LNCaP clone FGC (cell line): Measurements from ENCODE around the gene RAC3.

ENCODE experiments used
- DNase-seq: peaks from one replicate; pipeline ENCODE4 v3.0.0-alpha.2; 2011; ENCODE audit warnings: low read depth
- H3K4me3 ChIP-seq: 2 replicates; pipeline ENCODE4 v1.5.1; 2011; ENCODE audit warnings: mild to moderate bottlenecking, low read depth, low read length, control low read depth
- TF ChIP-seq, protein P1 (sequence below): IDR thresholded peaks from 2 replicates; pipeline ENCODE4 v1.5.1; 2012; ENCODE audit warnings: mild to moderate bottlenecking; ENCODE audit not compliant: control insufficient read depth, insufficient read depth; ENCODE audit errors: extremely low read depth

Gene RAC3

DNA sequence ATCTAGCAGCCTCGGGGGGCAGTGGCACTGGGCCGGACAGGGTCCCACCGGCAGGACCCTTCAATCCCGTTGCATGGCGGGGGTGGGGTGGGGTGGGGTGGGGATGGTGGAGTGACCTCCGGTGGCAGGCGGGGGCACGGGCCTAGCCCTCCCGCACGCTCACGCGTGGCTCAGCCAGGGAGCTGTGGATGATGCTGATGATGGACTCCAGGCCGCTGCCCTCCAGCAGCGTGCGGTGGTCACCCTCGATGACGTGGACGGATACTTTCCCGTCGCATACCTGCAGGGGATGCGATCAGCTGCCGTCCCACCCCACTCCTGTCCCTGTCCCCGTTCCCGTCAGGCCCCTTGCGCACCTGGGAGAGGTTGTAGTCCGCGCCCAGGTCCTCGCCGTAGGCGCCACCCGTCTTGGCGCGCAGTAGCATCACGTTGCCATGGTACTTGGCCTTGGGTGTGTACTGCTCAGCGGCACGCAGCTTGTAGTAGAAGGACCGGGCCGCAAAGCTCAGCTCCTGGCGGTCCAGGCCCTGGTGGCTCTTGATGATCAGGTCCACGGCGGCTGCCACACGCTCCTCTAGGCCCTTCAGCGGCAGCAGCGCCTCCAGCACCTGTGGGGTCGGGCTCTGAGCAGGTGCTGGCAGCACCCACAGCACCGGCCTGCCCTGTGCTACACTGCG lies 47.7 kb downstream of the RAC3 start:
- TF ChIP-seq, protein P1, sequence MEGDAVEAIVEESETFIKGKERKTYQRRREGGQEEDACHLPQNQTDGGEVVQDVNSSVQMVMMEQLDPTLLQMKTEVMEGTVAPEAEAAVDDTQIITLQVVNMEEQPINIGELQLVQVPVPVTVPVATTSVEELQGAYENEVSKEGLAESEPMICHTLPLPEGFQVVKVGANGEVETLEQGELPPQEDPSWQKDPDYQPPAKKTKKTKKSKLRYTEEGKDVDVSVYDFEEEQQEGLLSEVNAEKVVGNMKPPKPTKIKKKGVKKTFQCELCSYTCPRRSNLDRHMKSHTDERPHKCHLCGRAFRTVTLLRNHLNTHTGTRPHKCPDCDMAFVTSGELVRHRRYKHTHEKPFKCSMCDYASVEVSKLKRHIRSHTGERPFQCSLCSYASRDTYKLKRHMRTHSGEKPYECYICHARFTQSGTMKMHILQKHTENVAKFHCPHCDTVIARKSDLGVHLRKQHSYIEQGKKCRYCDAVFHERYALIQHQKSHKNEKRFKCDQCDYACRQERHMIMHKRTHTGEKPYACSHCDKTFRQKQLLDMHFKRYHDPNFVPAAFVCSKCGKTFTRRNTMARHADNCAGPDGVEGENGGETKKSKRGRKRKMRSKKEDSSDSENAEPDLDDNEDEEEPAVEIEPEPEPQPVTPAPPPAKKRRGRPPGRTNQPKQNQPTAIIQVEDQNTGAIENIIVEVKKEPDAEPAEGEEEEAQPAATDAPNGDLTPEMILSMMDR: no peak
- DNase-seq: no peak
- H3K4me3 ChIP-seq: no peak overlapping the region

DNA sequence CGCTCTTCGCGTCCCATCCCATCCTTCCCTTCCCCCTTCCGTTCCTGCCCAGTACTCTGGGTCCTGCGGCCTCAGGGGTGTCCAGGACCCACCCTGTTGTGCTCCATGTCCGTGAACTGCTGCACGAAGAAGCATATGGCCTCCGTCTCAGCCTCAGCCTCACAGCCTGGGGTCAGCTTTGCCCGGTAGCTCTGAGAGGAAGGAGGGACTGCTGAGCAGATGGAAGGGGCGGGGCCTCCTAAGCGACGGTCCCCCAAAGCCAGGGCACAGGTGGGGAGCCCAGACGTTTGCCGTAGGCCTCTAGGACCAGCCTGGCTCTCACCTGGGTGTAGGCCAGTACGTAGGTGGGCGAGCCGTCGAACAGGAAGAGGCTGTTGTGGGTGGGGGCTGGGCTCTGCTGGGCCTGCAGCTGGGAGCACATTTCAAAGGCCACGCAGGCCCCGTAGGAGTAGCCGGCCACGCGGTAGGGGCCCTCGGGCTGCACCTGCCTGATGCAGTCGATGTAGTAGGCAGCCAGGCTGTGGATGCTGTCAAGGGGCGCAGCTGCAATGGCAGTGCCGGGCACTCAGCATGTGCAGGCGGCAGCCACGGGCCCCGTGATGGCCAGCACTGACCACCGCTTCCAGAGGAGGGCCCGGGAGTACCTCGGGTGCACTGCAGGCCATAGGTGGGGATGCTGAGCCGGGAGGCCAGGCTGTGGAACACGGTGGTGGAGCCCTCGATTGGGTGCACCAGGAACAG lies 48.7 kb downstream of the RAC3 start:
- DNase-seq: no peak
- no peak overlapping the region for H3K4me3 ChIP-seq
- TF ChIP-seq, protein P1: no peak

DNA sequence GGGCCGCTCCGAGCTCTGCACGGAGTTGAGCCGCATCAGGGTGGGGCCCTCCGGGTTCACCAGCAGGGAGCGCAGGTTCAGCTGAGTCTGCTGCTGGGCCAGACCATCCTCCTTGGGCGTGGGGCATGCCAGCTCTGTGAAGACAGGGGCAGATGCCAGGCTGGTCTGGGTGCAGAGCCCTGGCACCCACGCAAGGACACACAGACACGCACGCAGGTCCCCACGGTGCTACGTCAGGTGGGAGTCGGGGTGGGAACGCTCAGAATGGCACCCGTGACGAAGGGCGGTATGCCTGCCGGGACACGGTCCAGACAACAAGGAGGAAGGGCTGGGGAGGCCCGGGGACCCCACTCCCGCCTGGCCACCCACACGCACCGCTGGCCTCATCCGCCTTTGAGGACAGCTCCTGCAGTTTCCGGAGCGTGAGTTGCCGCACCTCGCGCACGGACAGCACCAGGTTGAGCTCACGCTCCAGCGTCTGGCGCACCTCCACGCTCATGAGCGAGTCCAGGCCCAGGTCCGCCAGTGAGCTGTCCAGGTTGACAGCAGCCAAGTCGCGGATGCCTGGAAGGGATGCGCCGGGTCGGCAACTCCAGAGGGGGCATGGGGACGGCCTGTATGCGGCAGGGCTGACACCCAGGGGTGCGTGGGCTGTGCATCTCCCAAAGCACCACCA lies 49.4 kb downstream of the RAC3 start:
- TF ChIP-seq, protein P1: no peak
- no peak overlapping the region for H3K4me3 ChIP-seq
- no peak for DNase-seq

DNA sequence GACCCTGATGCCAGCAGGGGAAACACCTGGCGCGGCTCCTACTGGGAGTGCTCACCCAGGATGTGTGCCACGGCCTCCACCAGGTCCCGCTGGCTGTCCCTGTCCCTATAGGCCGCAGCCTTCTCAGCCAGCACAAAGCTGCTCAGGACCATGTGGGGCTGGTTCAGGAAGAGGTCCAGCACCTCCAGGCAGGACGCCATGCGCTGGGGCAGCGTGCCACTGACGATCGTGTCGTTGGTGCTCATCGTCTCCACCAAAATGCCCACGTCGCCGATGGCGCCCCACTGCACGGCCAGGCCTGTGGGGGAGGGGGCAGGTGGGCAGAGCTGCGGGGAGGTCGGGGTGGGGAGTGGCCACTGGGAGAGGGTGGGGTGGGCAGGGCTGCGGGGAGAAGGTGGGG lies 50.1 kb downstream of the RAC3 start:
- no peak overlapping the region for H3K4me3 ChIP-seq
- TF ChIP-seq, protein P1: no peak
- no peak for DNase-seq

DNA sequence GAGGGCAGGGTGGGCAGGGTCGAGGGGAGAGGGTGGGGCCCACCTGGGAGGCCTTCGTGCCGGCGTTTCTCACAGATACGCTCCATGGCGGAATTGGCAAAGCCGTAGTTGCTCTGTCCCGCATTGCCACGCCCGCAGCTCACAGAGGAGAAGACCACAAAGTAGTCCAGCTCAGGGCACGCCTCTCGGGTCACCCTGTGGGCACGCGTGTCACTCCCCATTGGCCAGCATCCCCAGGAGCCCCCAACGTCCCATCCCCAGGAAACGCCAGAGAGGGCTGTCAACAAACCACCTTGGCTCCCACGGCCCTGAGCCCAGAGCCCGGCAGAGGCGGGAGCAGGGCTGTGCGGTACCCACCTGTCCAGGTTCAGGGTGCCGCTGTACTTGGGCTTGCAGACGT lies 50.5 kb downstream of the RAC3 start:
- DNase-seq: no peak
- no peak overlapping the region for H3K4me3 ChIP-seq
- TF ChIP-seq, protein P1: no peak

DNA sequence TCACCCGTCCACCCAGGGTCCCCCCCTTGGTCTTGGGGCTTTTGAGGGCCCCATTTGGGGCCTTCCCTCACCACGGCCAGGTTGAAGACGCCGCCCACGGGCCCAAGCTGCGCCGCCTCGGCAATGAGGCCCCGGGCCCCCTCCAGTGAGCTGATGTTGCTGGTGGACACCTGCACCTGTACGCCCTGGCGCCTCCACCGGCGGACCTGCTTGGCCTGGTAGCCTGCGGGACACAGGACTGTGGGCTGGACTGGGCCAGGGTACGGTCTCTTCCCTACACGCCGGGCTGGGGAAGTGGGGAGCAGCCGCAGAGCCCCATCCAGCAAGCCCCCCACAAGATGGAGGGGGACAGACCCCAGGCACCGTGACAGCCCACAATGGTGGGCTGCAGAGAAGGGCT lies 51.0 kb downstream of the RAC3 start:
- TF ChIP-seq, protein P1: no peak
- H3K4me3 ChIP-seq: no peak overlapping the region
- no peak for DNase-seq
